Mesothelial cell of epicardium (in vitro differentiated cells): Measurements from ENCODE around the gene PBX2. TPM values are rescaled to one million over a fixed set of nuclear protein-coding genes. Genes with fewer than 3 reads are reported as not detected.
"Not testable (repeated sequence)": the region's sequence is repeated elsewhere in the genome, so short reads cannot be mapped to it uniquely, and the experiment has no call there.

Source experiments
- DNase-seq, 2 experiments: peaks; one replicate each; pipeline ENCODE4 v3.0.0; 2021; ENCODE audit warnings: low spot score in 2 of 2; ENCODE audit not compliant: unreplicated experiment in 2 of 2
- H3K27ac Mint-ChIP-seq: 2 replicates; pipeline ENCODE4 v1.8.0; 2021; ENCODE audit warnings: mixed read lengths
- H3K27me3 Mint-ChIP-seq: 2 replicates; pipeline ENCODE4 v1.8.0; 2021; ENCODE audit warnings: low read depth, mixed read lengths
- H3K36me3 Mint-ChIP-seq: 2 replicates; pipeline ENCODE4 v1.8.0; 2021; ENCODE audit warnings: mixed read lengths
- H3K4me1 Mint-ChIP-seq: 2 replicates; pipeline ENCODE4 v1.8.0; 2021; ENCODE audit warnings: mixed read lengths
- H3K4me3 Mint-ChIP-seq: 2 replicates; pipeline ENCODE4 v1.8.0; 2021; ENCODE audit warnings: mild to moderate bottlenecking, moderate library complexity, mixed read lengths
- H3K9me3 Mint-ChIP-seq: 2 replicates; pipeline ENCODE4 v1.8.0; 2021; ENCODE audit warnings: mixed read lengths
- CTCF ChIP-seq: fragments of 200-600 bp; sonication (generic); IDR thresholded peaks from one replicate; pipeline ENCODE4 v1.5.0; 2021; ENCODE audit warnings: antibody characterized with exemption; ENCODE audit not compliant: unreplicated experiment
- total RNA-seq: library from RNA; stranded (reverse); gene quantifications from 3 replicates; pipeline ENCODE4 v1.2.1, GENCODE V29; 2021

The PBX2 gene
- total RNA-seq, 1 donor from 2014 or later = 236 TPM

DNA sequence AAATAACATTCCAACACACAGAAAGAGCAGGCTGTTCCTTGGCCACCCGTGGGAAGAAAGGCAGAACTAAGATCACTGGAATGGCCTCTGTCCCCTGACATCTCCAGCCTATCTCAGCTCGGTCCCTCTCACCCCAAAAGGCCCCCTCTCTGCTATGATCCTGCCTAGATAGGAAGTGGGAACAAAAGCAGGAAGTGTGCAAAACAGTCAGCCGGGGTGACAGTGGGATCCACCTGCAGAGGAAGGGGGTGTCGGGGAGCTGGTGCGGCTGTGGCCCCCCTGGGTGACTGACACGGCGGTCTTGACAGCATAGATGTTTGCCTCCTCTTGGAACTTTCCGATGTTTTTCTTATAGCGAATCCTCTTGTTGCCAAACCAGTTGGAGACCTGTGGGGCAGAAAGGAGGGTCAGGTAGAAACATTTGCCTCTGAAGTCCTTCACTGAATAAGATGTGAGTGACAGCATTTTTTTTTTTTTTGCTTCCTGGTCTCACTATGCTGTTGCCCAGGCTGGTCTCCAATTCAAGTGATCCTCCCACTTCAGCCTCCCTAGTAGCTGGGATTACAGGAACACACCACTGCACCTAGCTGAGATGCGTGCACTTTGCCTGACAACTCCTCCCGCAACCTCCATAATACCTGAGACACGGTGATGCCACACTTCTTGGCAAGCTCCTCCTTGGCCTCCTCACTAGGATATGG lies 2.8 kb downstream of the PBX2 start:
- no peak for TF ChIP-seq CTCF
- H3K27me3 Mint-ChIP-seq = no peaks in the 10 kb centered on the region
- H3K27ac Mint-ChIP-seq = peak overlapping the region; percentile 93
- peaks cover 20% of the 10 kb centered on the region for H3K36me3 Mint-ChIP-seq
- no peak for DNase-seq
- H3K4me3 Mint-ChIP-seq = peak overlapping the region; percentile 22
- peaks cover 59% of the 10 kb centered on the region for H3K4me1 Mint-ChIP-seq
- H3K9me3 Mint-ChIP-seq = no peaks in the 10 kb centered on the region

DNA sequence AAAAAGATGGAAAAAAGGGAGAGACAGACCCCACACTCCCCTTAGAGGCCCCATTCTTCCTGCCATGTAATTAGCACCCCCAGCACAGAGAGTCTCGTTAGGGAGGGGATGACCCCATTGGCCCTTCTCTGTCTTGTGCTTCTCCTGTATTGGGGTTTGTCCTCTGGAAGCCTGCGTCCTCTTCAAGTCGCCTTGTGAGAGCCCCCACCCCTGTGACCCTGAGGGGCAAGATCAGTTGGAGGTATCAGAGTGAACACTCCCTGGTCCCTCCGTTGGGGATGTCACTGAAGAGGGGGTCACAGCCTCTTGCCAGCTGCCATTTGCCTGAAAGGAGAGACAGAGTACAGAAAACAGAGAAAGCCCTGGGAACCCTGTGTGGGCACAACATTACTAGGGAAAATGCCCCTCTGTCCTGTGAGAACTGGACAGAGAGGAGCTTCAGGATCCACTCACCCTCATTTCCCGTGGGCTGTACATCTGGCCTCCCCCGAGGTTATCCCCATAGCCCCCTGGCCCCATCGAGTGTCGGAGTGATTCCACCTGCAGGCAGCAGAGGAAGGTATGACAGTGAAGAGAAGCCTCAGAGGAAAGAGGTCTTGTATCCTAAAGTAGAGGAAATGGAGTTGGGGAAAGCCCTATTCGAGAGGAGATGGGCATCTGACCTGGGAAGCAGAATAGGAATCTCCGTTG lies 3.7 kb downstream of the PBX2 start:
- peaks cover 20% of the 10 kb centered on the region for H3K36me3 Mint-ChIP-seq
- peak overlapping the region; percentile 93 for H3K27ac Mint-ChIP-seq
- not testable (repeated sequence) for H3K27me3 Mint-ChIP-seq, DNase-seq, H3K9me3 Mint-ChIP-seq
- H3K4me3 Mint-ChIP-seq = peak overlapping the region; percentile 41
- peaks cover 51% of the 10 kb centered on the region for H3K4me1 Mint-ChIP-seq

- peak overlapping the region; percentile 41 for H3K4me3 Mint-ChIP-seq
- H3K27ac Mint-ChIP-seq = peak overlapping the region; percentile 93
- H3K36me3 Mint-ChIP-seq = peaks cover 21% of the 10 kb centered on the region
- H3K4me1 Mint-ChIP-seq = peaks cover 46% of the 10 kb centered on the region
- H3K9me3 Mint-ChIP-seq, DNase-seq, H3K27me3 Mint-ChIP-seq: not testable (repeated sequence)
These were observed 4.3 kb downstream of the PBX2 start for GRCh38 chr6:32185681-32186131.

DNA sequence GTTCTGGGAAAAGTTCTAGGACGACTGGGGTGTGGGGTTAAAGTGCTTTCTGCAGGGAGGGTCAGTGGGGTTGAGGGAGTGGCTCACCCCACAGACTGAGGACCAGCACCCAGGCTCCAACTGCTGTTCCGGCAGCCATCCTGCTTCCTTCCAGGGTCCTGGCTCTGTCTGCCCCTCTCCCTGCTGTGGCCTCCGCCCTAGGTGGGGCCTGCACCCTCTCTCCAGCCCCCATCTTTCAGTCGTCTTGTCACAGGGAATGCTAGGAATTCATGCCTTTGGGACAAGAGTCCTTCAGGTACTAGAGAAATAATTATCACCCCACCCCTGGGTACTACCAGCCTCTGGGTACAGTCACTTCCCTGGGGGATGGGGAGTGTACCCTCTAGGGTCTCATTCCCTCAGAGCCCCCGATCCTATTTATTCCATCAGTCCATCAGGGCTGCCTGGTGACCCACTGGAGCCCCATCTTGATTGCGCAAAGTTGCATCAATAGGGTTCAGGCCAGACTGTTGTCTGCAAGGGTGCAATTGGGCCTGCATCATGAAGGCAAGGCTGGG lies 5.8 kb downstream of the PBX2 start, which contains the start of gene AGER:
AGER (minus strand) TSS at position 170 of the 557 bp plus-strand sequence; CDS start at position 139, 31 bp downstream.
- peaks cover 49% of the 10 kb centered on the region for H3K4me1 Mint-ChIP-seq
- peak within 1 kb of the TSS; percentile 73 for H3K27ac Mint-ChIP-seq
- H3K27me3 Mint-ChIP-seq = no peaks in the 10 kb centered on the region
- TF ChIP-seq CTCF = no peak
- DNase-seq = no peak
- peaks cover 28% of the 10 kb centered on the region for H3K36me3 Mint-ChIP-seq
- no peak within 1 kb of the TSS for H3K4me3 Mint-ChIP-seq
- H3K9me3 Mint-ChIP-seq = no peaks in the 10 kb centered on the region

DNA sequence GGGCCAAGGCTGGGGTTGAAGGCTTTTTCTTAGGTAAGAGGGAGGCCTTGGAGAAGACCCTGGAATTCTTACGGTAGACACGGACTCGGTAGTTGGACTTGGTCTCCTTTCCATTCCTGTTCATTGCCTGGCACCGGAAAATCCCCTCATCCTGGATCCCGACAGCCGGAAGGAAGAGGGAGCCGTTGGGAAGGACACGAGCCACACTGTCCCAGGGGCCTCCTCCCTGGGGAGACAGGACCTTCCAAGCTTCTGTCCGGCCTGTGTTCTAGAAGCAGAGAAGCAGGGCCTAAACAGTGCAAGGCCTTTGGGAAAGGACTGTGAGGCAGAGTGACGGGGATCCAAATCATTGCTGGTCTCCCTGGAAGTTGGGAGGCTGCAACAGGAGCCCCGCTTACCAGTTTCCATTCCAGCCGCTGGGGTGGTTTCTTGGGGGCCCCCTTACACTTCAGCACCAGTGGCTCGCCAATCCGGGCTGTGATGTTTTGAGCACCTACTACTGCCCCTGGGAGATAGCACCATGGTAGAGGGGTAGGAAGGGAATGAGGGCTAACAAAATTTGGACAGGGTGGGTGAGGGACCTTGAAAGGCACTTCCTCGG lies 6.4 kb downstream of the PBX2 start:
- Mint-ChIP-seq H3K4me3 (no peak overlapping the region), H3K9me3 (no peaks in the 10 kb centered on the region), H3K4me1 (peaks cover 49% of the 10 kb centered on the region), H3K36me3 (peaks cover 28% of the 10 kb centered on the region), H3K27me3 (no peaks in the 10 kb centered on the region), H3K27ac (peak overlapping the region; percentile 73)
- TF ChIP-seq CTCF = no peak
- no peak for DNase-seq

DNA sequence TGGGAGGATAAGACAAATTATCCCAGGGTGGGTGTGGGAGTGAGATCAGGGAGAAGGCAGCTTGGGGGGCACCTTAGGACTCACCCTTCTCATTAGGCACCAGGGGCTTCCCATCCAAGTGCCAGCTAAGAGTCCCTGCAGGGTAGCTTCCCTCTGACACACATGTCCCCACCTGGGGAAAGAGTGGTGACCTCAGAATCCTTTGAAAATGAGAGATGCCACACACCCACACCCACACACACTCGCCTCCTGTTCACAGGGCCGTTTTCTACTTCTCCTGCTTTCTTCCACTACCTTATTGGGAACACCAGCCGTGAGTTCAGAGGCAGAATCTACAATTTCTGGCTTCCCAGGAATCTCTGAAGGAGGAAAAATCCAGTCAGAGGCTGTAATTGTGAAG lies 7.0 kb downstream of the PBX2 start:
- TF ChIP-seq CTCF = no peak
- H3K4me1 Mint-ChIP-seq = peaks cover 46% of the 10 kb centered on the region
- no peaks in the 10 kb centered on the region for H3K27me3 Mint-ChIP-seq
- H3K36me3 Mint-ChIP-seq = peaks cover 28% of the 10 kb centered on the region
- H3K9me3 Mint-ChIP-seq = no peaks in the 10 kb centered on the region
- no peak for DNase-seq
- peak overlapping the region; percentile 21 for H3K27ac Mint-ChIP-seq
- no peak overlapping the region for H3K4me3 Mint-ChIP-seq
